Measurements from ENCODE around the gene EPN2.
A peak's percentile ranks its signal among the peaks of the same experiment; 100 is the strongest.

The EPN2 gene

DNA sequence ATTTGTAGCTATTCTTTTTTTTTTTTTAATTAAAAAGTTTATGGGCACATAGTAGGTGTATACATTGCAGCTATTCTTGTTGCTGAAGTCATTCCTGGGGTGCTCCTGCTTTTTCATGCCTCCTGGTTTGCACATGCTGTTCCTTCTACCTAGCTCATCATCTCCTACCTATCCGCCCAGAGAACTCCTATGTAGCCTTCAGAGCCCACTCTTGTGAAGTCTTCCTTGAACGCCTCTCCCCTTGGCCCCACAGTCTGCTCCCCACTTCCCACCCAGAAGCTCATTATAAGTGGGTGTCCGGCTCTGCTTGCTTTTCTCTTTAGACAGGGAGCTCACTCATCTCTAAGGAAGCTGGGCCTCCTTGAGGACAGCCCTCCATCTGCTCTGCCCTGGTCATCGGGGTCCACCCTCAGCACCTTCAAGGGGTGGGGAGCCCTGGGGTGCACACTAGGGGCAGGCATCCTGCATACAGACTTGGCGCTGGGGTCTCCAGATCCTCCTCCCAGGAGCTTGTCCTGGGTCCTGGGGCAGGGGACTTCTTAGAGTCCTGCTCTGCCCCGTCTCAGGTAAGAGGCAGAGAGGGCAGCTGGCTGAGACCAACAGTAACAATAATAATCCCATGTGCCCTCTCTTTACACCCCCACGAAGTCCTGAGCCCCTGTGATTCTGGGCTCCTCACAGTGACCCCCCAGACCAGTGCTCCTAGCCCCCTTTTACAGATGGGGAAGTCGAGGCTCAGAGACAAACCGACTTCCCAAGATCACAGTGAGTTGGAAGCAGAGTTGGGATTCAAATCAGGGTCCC is 128.9 kb downstream of the EPN2 start:
- DNase-seq (ENCODE audit: low spot score) = no peak

DNA sequence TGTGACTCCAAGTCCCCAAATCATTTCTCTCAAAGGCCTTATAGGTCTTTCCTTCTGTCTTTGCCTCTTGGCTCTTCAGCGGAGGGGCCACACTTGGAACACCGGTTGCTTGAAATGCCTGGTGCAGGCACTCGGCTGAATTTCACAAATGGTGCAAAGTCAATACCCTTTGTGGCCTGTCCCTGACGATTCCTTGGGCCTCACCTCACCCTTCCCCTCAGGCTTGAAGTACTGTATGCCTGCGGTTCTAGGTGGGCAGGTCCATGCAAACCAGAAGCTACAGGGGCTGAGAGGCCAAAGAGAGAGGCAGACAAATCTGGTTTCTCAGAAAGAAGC is 129.4 kb downstream of the EPN2 start:
- DNase-seq (ENCODE audit: low spot score) = no peak

DNA sequence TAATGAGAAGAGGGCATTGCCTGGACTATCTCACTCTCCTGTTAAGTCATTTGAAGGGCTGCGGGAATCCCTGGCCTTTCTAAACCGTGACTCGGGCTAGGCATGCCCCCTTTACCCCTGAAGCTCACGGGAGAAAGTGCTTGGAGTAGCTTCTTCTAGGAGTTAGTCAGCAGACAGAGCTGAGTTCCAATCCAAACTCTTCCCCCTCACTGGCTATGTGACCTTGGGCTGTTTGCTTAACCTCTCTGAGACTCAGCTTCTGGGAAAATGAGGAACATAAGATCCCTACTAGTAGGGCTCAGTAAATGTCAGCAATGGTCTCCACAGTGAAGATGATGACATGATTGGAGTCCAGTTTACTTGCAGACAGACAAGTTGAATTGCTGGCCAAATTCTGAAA is 131.1 kb downstream of the EPN2 start:
- no peak for DNase-seq (ENCODE audit: low spot score)

DNA sequence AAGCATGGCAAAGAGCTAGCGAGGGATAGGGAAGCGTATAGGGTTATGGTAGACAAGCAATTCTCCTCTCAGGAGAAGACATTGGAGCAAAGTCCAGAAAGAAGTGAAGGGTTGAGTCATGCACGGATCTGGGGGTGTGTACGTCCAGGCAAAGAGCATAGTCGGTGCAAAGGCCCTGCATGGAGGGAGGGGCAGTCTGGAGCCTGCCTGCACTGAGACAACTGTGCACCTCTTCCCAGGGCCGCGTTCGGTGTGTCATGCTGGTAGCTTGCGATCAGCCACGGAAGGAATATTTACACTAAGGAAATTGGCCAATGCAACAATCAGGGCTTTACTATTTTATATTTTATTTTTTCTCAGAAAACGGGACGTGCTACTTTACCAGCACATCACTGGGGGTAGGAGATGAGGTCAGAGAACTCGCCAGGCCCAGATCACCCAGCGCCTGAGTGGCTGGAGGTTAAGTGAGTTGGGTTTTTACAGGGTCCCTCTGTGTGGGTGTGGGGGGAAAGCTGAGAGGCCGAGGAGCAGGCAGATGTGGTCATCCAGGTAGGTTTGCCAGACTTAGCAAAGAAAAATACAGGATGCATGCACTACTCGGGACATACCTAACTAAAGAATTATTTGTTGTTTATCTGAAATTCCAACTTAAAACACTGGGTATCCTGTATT is 132.1 kb downstream of the EPN2 start:
- DNase-seq (ENCODE audit: low spot score) = no peak

DNA sequence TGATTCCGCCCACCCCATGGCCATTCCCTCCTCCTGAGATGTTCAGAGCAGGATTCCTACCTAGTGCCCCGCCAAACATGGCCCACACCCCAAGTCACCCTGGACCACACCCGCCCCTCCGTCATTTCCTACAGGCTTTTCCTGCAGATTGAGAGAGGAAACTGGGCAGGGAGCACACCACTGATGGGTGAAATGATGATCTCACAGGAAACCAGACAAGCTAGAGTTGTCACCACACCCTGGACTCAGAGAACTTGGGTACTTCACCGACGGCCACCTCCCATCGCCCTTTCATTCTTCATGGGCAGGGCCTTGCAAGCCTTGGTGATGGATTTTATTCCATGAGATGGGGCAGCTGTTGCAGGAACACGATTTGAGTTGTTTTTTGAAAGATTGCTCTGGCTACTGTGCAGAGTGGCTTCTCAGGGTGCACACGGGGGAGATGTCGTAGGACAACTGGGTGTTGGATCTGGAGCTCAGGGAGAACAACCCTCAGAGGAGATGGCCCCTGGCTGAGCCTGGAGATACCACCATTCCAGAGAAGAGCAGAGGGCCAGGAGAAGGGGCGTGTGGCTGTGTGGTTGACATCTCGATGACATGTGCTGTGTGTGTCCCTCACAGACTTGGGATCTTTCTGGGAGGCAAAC is 132.8 kb downstream of the EPN2 start:
- no peak for DNase-seq (ENCODE audit: low spot score)

DNA sequence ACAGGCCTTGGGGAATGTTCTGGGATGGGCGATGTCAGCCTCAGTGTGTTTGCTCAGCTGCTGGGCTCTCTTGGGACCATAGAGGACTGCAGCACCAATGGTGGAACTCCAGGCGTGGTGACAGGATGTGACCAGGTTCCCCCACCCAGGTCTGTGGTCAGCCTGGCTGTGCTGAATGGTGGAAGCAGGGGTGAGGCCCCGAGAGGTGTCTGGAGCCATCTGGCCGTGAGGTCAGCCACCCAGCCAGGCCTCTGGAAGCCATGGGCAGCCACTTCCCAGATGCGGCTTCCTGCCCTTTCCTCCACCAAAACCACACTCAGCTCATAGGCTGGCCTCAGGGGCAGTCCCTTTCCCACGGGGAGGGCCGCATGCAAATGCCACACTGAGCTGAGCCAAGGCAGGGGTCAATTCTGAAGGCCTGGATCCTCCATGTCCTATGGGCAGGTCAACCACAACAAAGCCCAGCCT is 133.4 kb downstream of the EPN2 start:
- DNase-seq (ENCODE audit: low spot score) = no peak

DNA sequence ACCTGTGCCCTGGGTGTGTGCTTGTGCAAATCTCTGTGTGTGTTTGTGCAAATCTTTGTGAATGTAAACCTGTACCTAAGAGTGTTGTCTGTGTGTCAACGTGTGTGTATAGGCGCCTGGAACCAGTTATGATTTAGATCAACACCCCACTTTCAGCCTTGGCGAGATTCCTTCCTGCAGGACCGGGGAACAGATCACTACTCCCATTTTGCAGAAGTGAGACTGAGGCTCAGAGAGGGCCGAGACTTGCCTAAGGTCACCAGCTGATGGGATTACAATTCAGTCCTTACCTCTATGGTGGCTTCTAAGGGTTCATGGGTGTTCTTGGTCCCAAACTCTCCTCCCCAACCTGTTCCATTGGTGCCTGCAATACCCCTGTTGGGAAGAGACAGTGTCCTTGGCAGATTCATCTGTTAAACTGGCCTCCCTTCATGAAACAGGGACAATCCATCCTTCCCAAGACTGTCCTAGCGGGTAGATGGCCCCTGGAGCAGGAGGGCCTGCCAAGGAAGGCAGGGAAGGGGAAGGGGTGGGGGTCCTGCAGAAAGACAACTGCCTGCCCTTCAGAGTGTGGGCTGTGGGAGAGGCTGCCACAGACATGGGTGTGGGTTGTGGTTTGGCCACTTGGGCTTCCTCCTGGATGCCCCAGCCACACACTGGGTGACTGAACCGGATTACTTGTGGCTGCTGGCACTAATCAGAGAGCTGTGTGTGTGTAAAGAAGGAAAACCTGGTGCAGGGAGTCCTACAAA is 134.3 kb downstream of the EPN2 start:
- DNase-seq (ENCODE audit: low spot score) = no peak

DNA sequence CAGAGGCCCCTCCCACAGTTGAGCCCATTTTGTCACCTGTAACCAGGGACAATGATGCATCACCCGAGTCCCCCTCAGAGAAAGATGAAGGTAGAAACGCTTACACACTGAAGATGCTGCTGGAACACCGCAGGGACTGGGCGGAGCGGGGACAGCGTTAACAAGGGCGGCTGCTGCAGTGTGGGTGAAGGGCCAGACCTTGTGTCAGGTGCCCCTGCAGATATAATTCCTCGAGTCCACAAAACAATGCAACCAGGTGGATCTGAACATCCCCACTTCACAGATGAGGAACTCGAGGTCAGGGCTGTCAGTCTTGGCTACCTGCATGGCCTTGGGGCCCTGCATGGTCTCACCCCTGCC is 134.8 kb downstream of the EPN2 start:
- DNase-seq (ENCODE audit: low spot score) = no peak

DNA sequence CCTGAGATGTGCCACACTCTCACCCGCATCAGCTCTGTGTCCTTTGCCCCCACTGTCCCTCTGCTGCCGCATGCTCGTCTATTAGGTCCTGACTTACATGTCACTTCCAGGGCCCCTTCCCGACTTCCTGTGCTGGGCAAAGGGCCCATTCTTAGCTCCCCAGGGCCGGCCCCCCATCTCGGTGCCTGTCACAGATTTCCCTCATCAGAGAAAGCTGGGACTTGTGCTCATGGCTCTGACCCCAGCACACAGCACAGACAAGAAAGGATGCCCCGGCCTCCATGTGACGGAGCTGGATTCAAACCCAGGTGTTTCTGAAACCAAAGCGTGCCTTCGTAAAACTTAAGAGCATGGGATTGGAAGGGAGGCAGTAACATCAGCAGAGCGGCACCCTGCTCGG is 135.3 kb downstream of the EPN2 start:
- DNase-seq (ENCODE audit: low spot score) = no peak

DNA sequence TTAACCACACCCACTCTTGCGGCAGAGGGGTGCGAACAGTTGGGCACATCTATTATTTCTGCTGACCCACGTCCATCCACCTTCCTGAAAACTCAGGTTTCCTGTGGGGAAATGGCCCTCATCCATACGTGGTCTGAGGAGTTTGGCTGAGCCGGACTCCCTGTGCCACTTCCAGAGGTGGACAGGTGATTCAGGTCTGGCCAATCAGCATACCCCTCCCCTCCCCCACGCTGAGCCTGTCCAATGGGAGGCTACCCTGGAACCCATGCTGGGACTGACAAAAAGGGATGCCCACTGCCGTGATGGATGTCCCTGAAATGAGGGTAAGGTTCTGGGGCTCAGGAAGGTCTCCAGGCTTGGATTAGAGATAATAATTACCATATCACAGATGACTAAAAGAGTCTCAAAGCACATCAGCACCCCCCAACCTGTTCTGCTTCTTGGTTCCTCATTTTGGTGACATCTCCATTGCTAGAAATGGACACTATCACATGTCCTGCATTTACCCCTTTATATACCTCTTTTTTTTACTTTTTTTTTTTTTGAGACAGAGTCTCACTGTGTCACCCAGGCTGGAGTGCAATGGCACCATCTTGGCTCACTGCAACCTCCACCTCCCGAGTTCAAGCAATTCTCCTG is 135.8 kb downstream of the EPN2 start:
- DNase-seq (ENCODE audit: low spot score) = no peak

DNA sequence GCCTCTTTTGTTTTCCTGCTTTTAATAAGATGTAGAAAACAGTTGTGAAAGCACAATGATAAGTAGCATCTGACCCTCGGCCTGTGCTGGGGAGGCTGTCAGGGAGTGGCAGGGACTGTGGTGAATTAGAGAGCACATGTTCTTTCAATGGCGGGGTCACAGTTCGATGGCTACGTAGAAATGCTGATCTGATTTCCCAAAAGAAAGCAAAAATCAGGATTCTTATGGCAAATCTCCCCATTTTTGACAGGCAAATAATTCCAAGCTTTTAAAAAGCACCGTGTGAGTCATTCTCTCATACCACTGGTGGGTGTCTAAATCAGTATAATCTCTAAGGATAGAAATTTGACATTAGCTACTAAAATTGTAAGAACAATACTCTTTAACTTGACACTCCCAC is 137.0 kb downstream of the EPN2 start:
- no peak for DNase-seq (ENCODE audit: low spot score)

DNA sequence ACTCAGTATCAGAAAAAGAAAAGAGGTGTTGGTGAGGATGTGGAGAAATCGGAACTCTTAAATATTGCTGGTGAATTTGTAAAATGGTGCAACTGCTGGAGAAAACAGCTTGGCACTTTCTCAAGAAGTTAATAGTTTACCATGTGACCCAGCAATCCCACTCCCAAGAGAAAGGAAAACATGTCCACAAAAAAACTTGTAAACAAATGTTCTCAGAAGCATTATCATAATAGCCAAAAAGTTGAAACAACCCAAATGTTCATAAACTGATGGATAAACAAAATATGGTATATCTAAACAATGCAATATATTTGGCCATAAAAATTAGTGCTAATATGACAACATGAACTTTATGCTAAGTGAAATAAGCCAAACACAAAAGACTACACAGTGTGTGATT is 138.6 kb downstream of the EPN2 start:
- no peak for DNase-seq (ENCODE audit: low spot score)

DNA sequence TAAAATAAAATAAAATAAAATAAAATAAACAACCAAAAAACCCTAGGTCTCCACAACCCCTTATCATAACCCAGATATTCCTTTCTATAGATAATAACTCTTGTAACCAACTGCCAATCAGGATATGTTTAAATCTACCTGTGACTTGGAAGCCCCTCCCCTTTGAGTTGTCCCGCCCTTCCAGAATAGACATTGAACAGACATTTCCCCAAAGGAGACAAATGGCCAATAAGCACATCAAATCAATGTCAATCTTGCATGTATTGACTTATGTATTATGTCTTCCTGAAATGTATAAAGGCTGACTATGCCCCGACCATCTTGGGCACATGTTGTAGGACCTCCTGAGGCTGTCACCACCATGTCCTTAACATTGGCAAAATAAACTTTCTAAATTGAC is 139.6 kb downstream of the EPN2 start:
- no peak for DNase-seq (ENCODE audit: low spot score)

DNA sequence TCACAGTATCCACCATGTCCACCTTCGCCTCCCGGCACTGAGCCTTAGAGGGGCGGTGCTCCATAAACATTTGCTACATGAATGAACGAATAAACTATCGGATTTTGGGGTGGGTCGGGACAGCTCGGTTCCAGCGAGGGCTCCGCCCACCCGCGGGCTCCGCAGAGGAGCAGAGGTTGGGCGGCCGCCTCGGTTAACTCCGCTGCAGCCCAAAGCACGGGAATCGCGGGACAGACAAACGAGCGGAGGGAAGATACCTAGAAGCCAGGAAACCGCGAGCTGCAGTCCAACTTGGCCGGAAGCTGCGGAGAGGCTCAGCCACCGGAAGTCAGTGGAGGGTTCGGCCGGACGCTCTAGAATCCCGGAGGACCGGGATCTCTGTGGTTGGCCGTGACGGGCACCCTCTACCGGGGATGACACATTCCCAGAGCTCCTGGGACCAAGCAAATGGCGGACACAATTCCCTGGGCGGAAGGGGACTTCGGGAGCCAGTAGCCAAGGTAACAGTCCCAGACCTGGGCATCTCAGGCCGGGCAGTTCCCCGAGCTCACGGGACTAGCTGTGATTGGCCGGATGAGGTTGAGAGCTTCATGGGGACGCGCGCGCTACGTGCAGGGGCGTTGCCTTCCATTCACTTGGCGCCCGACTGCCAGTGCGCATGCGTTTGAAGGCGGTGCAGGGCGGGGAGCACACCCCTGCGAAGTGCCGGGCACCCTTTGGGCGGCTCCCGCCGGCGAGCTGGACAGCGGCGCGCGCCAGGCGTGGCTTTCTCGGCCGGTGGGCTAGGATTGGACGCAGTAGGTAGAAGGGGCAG is 140.6 kb downstream of the EPN2 start:
- peak; percentile 99 for DNase-seq (ENCODE audit: low spot score)

DNA sequence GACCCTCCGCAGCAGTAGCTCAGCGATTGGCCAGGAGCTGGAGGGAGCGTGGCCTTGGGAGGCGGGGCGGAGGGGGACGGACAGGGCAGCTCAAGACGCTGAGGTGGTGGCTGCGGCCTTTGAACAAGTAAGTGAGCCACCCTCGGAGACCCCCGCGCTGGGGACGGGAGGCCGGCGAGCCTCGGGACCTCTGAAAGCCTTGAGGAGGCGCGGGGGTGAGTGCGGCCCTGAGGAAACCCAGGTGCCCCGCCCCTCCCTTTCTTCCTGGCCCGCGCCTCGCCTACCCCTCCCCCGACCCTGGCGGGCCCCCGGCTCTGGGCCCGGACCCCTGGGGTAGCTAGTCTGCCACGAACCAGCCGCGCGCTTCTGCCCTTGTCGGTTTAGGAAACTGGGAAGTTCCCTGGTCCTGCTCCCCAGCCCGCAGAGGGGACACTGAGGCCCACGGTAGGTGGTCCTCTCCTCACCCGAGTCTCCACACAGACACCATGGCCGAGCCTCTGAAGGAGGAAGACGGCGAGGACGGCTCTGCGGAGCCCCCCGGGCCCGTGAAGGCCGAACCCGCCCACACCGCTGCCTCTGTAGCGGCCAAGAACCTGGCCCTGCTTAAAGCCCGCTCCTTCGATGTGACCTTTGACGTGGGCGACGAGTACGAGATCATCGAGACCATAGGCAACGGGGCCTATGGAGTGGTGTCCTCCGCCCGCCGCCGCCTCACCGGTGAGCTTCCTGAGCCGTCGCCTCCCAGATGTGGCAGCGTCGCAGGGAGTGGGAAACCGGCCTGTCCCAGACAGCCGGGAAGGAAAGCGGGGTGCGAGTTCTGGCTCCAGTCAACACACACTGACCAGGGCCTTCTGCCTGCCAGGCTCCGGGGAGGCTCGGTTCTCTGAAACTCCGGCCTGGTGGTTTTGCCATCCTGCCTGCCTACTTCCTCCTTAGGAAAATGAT is 141.5 kb downstream of the EPN2 start, which contains the start of gene MAPK7:
TSS of gene MAPK7 (plus strand) at position 83 of the 945 bp plus-strand sequence. CDS start at position 486, 403 bp downstream.
- no peak for DNase-seq (ENCODE audit: low spot score)

DNA sequence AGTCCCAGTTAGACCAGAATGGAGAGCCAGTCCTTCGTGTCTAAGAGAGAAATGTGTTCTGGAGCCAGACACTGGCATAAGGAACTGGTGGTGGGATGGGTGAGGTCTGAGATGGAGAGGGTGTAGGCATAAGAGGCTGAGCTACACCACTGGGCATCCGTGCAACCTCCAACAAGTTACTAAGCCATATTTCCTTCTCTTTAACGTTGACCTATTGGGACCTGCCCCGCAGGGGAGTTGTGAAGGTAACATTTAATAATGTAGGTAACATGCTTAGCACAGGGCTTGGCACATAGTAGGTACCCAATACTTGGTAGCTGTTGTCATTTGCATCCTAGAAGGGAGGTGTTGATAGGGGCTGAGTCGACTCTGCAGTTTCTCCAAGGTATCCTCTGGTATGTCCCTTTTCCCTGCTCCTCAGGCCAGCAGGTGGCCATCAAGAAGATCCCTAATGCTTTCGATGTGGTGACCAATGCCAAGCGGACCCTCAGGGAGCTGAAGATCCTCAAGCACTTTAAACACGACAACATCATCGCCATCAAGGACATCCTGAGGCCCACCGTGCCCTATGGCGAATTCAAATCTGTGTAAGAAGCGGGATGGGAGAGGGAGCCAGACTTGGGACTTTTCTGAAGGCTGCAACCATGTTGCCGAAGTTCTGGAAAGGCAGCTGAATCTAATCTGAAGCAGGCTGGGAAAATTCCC is 142.3 kb downstream of the EPN2 start:
- no peak for DNase-seq (ENCODE audit: low spot score)

DNA sequence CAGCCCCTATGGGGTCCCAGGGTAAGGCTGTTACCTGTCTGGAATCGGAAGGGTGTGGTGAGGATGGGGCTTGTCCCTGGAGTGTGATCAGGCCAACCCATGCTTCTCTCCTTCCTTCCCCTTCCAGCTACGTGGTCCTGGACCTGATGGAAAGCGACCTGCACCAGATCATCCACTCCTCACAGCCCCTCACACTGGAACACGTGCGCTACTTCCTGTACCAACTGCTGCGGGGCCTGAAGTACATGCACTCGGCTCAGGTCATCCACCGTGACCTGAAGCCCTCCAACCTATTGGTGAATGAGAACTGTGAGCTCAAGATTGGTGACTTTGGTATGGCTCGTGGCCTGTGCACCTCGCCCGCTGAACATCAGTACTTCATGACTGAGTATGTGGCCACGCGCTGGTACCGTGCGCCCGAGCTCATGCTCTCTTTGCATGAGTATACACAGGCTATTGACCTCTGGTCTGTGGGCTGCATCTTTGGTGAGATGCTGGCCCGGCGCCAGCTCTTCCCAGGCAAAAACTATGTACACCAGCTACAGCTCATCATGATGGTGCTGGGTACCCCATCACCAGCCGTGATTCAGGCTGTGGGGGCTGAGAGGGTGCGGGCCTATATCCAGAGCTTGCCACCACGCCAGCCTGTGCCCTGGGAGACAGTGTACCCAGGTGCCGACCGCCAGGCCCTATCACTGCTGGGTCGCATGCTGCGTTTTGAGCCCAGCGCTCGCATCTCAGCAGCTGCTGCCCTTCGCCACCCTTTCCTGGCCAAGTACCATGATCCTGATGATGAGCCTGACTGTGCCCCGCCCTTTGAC is 143.5 kb downstream of the EPN2 start:
- no peak for DNase-seq (ENCODE audit: low spot score)

DNA sequence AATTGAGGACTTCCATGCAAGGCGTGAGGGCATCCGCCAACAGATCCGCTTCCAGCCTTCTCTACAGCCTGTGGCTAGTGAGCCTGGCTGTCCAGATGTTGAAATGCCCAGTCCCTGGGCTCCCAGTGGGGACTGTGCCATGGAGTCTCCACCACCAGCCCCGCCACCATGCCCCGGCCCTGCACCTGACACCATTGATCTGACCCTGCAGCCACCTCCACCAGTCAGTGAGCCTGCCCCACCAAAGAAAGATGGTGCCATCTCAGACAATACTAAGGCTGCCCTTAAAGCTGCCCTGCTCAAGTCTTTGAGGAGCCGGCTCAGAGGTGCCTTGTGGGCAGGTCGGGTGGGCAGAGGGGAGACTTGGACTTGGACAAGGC is 144.2 kb downstream of the EPN2 start:
- no peak for DNase-seq (ENCODE audit: low spot score)

All from COLO829 (cell line).